Putamen (tissue), 1 donor: Measurements from ENCODE around the gene ST3GAL2.
"Not testable (repeated sequence)": the region's sequence is repeated elsewhere in the genome, so short reads cannot be mapped to it uniquely, and the experiment has no call there.

Experiments used
- DNase-seq: peaks from one replicate; pipeline ENCODE4 v3.0.0-alpha.2; 2016; ENCODE audit warnings: low spot score

Gene ST3GAL2

GRCh38 chr16:70332728-70333127 lies 106.2 kb downstream of the ST3GAL2 start:
- DNase-seq, result not testable (repeated sequence)

GRCh38 chr16:70331588-70332358 lies 107.1 kb downstream of the ST3GAL2 start:
- no peak for DNase-seq

GRCh38 chr16:70331091-70331490 lies 107.8 kb downstream of the ST3GAL2 start:
- DNase-seq, result no peak
